ENCODE data around the gene LRP1B.

DNA sequence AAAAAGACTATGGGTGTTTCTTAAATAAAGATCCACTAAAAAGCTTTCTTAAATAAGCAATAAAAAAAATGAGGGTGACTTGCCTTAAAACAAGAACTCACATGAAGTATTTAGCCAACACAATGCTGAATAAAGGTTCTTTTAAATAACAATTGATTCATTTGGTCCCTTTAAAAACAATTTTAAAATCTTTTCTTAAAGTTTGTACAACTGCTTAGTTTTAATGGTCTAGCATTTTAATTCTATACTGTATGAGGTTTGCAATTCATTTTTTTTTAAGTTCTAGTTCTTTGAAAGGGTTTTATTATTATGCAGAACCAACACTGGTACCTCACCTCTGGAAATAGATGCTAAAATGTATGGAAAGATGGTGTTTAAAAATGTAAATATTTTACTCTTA is 1017.5 kb downstream of the LRP1B start:
- TF ChIP-seq, protein P1, sequence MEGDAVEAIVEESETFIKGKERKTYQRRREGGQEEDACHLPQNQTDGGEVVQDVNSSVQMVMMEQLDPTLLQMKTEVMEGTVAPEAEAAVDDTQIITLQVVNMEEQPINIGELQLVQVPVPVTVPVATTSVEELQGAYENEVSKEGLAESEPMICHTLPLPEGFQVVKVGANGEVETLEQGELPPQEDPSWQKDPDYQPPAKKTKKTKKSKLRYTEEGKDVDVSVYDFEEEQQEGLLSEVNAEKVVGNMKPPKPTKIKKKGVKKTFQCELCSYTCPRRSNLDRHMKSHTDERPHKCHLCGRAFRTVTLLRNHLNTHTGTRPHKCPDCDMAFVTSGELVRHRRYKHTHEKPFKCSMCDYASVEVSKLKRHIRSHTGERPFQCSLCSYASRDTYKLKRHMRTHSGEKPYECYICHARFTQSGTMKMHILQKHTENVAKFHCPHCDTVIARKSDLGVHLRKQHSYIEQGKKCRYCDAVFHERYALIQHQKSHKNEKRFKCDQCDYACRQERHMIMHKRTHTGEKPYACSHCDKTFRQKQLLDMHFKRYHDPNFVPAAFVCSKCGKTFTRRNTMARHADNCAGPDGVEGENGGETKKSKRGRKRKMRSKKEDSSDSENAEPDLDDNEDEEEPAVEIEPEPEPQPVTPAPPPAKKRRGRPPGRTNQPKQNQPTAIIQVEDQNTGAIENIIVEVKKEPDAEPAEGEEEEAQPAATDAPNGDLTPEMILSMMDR (IDR thresholded peaks at IDR 0.05): no peak
- no peak for TF ChIP-seq POLR2A (IDR thresholded peaks at IDR 0.05)

Data from Peyer's patch (tissue), 4 donors.